ENCODE measurements around the gene RASL10B. TPM values are rescaled to one million over a fixed set of nuclear protein-coding genes. Genes with fewer than 3 reads are reported as not detected.

The RASL10B gene
- total RNA-seq, 4 donors from 2014 or later, result 4.7 to 13.8 (median 10.0) TPM

DNA sequence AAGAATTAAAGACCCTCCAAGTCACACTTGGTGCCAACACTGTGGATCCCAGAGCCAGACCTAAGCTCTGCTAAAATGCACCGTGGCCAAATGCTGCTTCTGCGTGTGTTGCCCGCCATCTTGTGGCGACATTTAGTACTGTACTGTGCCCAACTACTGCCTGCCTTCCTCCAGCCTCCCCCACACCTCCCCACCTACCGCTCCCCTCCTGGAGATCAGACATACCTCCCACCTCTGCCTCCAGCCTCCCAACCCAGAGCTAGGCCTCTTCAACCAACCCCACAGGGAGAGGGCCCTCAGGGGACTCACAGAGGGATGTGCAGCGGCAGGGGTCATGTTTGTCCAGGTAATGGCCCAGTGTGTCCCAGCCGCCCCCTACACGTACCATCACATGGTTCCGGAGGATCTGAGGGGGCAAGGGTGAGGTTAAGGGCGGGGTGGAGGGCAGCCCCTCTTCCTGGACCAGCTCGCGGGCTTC lies 16.1 kb downstream of the RASL10B start:
- in situ Hi-C loops (cut with MboI; ENCODE audit: low sequenced_read_pairs in 4 of 4), result loop anchor here (5.0 to 25.0 kb wide), 5 partner anchors 83 to 585 kb away; no protein-coding TSS in a partner anchor
- Histone ChIP-seq H3K36me3 (no peaks in the 10 kb centered on the region), H3K9me3 (no peaks in the 10 kb centered on the region), H3K27ac (no peak overlapping the region), H3K4me3 (no peak overlapping the region), H3K27me3 (peaks cover 12 to 23% (median 14%) of the 10 kb centered on the region in 3 donors), H3K4me1 (peaks cover 11% of the 10 kb centered on the region in 2 donors)
- intact Hi-C loops (cut with DNase I; ENCODE audit: low total_unique reads), result loop anchor here (1.0 to 2.0 kb wide), 3 partner anchors 86 to 435 kb away; no protein-coding TSS in a partner anchor
- TF ChIP-seq POLR2A (IDR thresholded peaks at IDR 0.05), result no peak
- TF ChIP-seq, protein P1, sequence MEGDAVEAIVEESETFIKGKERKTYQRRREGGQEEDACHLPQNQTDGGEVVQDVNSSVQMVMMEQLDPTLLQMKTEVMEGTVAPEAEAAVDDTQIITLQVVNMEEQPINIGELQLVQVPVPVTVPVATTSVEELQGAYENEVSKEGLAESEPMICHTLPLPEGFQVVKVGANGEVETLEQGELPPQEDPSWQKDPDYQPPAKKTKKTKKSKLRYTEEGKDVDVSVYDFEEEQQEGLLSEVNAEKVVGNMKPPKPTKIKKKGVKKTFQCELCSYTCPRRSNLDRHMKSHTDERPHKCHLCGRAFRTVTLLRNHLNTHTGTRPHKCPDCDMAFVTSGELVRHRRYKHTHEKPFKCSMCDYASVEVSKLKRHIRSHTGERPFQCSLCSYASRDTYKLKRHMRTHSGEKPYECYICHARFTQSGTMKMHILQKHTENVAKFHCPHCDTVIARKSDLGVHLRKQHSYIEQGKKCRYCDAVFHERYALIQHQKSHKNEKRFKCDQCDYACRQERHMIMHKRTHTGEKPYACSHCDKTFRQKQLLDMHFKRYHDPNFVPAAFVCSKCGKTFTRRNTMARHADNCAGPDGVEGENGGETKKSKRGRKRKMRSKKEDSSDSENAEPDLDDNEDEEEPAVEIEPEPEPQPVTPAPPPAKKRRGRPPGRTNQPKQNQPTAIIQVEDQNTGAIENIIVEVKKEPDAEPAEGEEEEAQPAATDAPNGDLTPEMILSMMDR (IDR thresholded peaks at IDR 0.05 in 4 of 5, conservative IDR thresholded peaks at IDR 0.05 in 1 of 5), result peak; percentile 88 to 94 (median 92)
- peak; percentile 81 to 89 for ATAC-seq
- peak; percentile 52 to 66 for DNase-seq

DNA sequence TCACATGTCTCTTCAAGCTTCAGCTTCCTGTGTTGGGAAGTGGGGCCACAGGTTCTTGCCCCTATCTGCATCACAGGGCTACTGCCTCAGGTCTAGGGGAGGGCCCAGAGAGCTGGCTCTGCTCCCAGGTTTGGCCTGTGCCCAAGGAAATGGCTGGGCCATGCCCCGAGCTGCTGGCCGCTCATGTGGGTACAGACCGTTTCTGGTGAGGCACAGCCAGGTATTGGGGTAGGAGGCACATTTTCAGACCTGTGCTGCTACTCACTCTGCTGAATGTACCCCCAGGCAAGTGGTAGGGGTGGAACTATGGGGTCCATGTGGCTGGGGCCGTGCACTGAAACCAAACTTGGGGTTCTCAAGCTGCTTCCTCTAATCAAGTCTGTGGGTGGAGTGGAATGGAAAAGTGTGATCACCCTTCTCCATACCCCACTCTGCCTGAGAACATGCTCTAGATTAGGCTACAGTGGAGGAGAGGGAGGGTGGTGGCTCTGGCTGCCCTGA lies 17.0 kb downstream of the RASL10B start:
- ATAC-seq, result peak in 1 of 2 donors; percentile 12

DNA sequence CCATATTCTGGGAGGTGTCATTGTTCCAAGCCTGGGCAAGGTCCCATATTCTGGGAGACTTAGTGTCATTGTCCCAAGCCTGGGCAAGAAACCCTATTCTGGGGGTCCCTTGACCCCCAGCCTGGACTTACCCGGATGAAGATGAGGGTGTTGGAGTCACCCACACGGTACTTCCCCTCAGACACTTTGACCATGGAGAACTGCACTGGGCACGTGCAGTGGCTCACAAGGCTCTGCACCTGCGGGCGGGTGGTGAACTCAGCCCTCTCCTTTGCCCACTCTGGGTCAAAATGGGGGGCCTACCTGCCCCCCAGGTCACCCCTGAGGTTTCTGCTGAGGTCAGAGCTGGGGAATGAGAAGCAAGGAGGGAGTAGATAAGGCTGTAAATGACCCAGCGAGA lies 17.5 kb downstream of the RASL10B start:
- Histone ChIP-seq H3K4me1 (peaks cover 11% of the 10 kb centered on the region in 2 donors), H3K27ac (no peak overlapping the region), H3K27me3 (peaks cover 11 to 19% (median 14%) of the 10 kb centered on the region in 3 donors), H3K36me3 (no peaks in the 10 kb centered on the region), H3K9me3 (no peaks in the 10 kb centered on the region), H3K4me3 (no peak overlapping the region)
- DNase-seq (no peak), ATAC-seq (no peak)
- in situ Hi-C loops (cut with MboI; ENCODE audit: low sequenced_read_pairs in 4 of 4) (loop anchor here (5.0 to 25.0 kb wide), 5 partner anchors 84 to 587 kb away; no protein-coding TSS in a partner anchor), intact Hi-C loops (cut with DNase I; ENCODE audit: low total_unique reads) (no loop called here)
- TF ChIP-seq POLR2A (IDR thresholded peaks at IDR 0.05), result no peak
- TF ChIP-seq, protein P1 (IDR thresholded peaks at IDR 0.05 in 4 of 5, conservative IDR thresholded peaks at IDR 0.05 in 1 of 5), result no peak

More for the DNA sequence above, 17.0 kb downstream of the RASL10B start:
- peaks cover 11% of the 10 kb centered on the region in 2 donors for H3K4me1 ChIP-seq
- DNase-seq, result no peak
- H3K27me3 ChIP-seq, result peaks cover 11 to 19% (median 14%) of the 10 kb centered on the region in 3 donors
- intact Hi-C loops (cut with DNase I; ENCODE audit: low total_unique reads) (no loop called here), in situ Hi-C loops (cut with MboI; ENCODE audit: low sequenced_read_pairs in 4 of 4) (loop anchor here (5.0 to 25.0 kb wide), 5 partner anchors 84 to 586 kb away; no protein-coding TSS in a partner anchor)
- H3K36me3 ChIP-seq, result no peaks in the 10 kb centered on the region
- TF ChIP-seq, protein P1 (IDR thresholded peaks at IDR 0.05 in 4 of 5, conservative IDR thresholded peaks at IDR 0.05 in 1 of 5), result no peak
- no peak for TF ChIP-seq POLR2A (IDR thresholded peaks at IDR 0.05)
- no peaks in the 10 kb centered on the region for H3K9me3 ChIP-seq
- peak overlapping the region in 1 of 4 donors; percentile 18 for H3K27ac ChIP-seq
- no peak overlapping the region for H3K4me3 ChIP-seq

DNA sequence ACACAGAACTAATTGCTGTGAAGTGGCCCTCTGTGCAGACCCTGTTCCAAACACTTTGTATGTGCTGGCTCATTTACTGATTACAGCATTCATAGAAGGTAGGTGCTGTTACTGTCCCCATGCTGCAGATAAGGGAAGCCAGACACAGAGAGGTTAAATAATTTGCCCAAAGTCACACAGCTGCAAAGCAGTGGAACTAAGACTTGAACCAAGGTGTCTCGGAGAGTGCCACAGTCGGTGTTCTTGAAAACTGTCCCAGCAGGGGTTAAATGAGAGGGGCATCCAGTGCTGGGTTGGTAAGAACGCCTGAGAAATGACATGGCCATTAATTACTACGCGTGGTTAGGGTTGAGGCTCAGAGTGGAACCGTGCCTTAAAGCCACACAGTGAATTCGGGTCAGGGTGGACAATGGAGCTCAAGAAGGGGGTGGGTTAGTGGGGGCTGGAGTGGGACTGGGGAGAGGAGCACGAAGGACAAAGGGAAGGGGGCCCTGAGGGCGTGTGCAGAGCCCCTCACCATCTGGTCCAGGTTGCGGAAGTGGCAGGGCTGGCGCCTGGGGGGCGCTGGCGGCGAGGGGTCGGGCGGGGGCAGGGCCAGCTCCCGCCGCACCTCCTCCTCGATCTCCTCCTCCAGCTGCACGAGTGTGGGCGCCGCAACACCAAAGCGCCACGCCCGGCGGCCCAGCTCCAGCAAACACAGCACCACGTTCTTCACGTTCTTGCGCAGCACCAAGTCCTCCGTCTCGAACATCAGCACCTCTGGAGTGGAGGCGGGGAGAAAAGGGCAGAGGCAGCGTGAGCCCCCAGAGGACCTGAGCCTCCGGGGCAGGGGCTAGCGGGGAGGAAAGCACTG lies 18.3 kb downstream of the RASL10B start:
- no peak for TF ChIP-seq POLR2A (IDR thresholded peaks at IDR 0.05)
- TF ChIP-seq, protein P1 (IDR thresholded peaks at IDR 0.05 in 4 of 5, conservative IDR thresholded peaks at IDR 0.05 in 1 of 5), result no peak
- intact Hi-C loops (cut with DNase I; ENCODE audit: low total_unique reads), result no loop called here
- ATAC-seq, result no peak
- peaks cover 11 to 19% (median 14%) of the 10 kb centered on the region in 3 donors for H3K27me3 ChIP-seq
- no peak overlapping the region for H3K27ac ChIP-seq
- no peaks in the 10 kb centered on the region for H3K36me3 ChIP-seq
- H3K4me3 ChIP-seq, result no peak overlapping the region
- in situ Hi-C loops (cut with MboI; ENCODE audit: low sequenced_read_pairs in 4 of 4), result loop anchor here (5.0 to 25.0 kb wide), 7 partner anchors 55 to 587 kb away; partner anchors contain the start of gene TAF15 (in 1 of the 4)
- H3K4me1 ChIP-seq, result peaks cover 11% of the 10 kb centered on the region in 2 donors
- DNase-seq, result no peak
- no peaks in the 10 kb centered on the region for H3K9me3 ChIP-seq

Measured in gastrocnemius medialis (tissue), 4 donors.